CD4-positive, CD25-positive, alpha-beta regulatory T cell (primary cell): ENCODE results near the gene APMAP. TPM values are rescaled to one million over a fixed set of nuclear protein-coding genes. Genes with fewer than 3 reads are reported as not detected.

Source experiments
- ATAC-seq, 2 donors: fragments of 150-1000 bp; cut with Tn5 transposase; one replicate each; pipeline ENCODE4 v1.10.0; 2021; ENCODE audit warnings: low read depth in 2 of 2, moderate number of reproducible peaks in 2 of 2, moderate library complexity in 1 of 2
- DNase-seq, 3 donors: peaks; one replicate each; pipeline versions ENCODE4 v3.0.0 to v3.0.0-alpha.2; 2012 to 2022; ENCODE audit warnings: mixed read lengths in 1 of 3
- H3K27ac ChIP-seq: one replicate; pipeline ENCODE4 v1.7.0; 2013; ENCODE audit warnings: mild to moderate bottlenecking, low read length; ENCODE audit not compliant: insufficient read depth, poor library complexity, severe bottlenecking
- H3K27me3 ChIP-seq: one replicate; pipeline ENCODE4 v1.7.0; 2013; ENCODE audit warnings: low read length; ENCODE audit not compliant: control insufficient read depth, insufficient read depth
- H3K36me3 ChIP-seq: one replicate; pipeline ENCODE4 v1.7.0; 2013; ENCODE audit warnings: mild to moderate bottlenecking, low read length, moderate library complexity; ENCODE audit not compliant: control insufficient read depth, insufficient read depth
- H3K4me1 ChIP-seq: 2 replicates; pipeline ENCODE4 v1.7.0; 2013; ENCODE audit warnings: mild to moderate bottlenecking, low read length; ENCODE audit not compliant: insufficient read depth, control insufficient read depth, poor library complexity, severe bottlenecking
- H3K4me3 ChIP-seq: one replicate; pipeline ENCODE4 v1.7.0; 2013; ENCODE audit warnings: low read depth, mild to moderate bottlenecking, low read length, moderate library complexity
- H3K9me3 ChIP-seq, 2 experiments: 1 replicate in 1 of 2; 2 replicates in 1 of 2; pipeline ENCODE4 v1.7.0; 2013; ENCODE audit warnings: low read length in 2 of 2, mild to moderate bottlenecking in 1 of 2, moderate library complexity in 1 of 2; ENCODE audit not compliant: control insufficient read depth in 2 of 2
- H3K27ac Mint-ChIP-seq, 3 donors: one replicate each; pipeline ENCODE4 v1.8.0; 2020 to 2022; ENCODE audit warnings: mild to moderate bottlenecking in 3 of 3, mixed read lengths in 3 of 3, moderate library complexity in 2 of 3
- H3K27me3 Mint-ChIP-seq: one replicate; pipeline ENCODE4 v1.8.0; 2022; ENCODE audit warnings: mild to moderate bottlenecking, mixed read lengths
- H3K36me3 Mint-ChIP-seq: one replicate; pipeline ENCODE4 v1.8.0; 2020; ENCODE audit warnings: mixed read lengths
- H3K4me1 Mint-ChIP-seq, 4 donors: one replicate each; pipeline ENCODE4 v1.8.0; 2020 to 2022; ENCODE audit warnings: mixed read lengths in 4 of 4, mild to moderate bottlenecking in 1 of 4
- H3K4me3 Mint-ChIP-seq, 4 donors: one replicate each; pipeline ENCODE4 v1.8.0; 2020 to 2022; ENCODE audit warnings: mild to moderate bottlenecking in 4 of 4, mixed read lengths in 4 of 4, moderate library complexity in 3 of 4
- H3K9me3 Mint-ChIP-seq, 7 donors: one replicate each; pipeline ENCODE4 v1.8.0; 2020 to 2022; ENCODE audit warnings: mixed read lengths in 7 of 7, mild to moderate bottlenecking in 3 of 7, moderate library complexity in 2 of 7
- polyA plus RNA-seq, 4 donors: library from polyadenylated mRNA; unstranded; fragments of 300-500 nt; fragmentation: Illumina TruSeq; gene quantifications; one replicate each; pipeline ENCODE4 v1.2.3, GENCODE V29; 2021
- total RNA-seq: library from RNA; stranded (reverse); gene quantifications from one replicate; pipeline ENCODE4 v1.2.3, GENCODE V29; 2022

APMAP gene
- total and polyA plus RNA-seq, 5 donors from 2014 or later = 28.2 to 83.2 (median 69.2) TPM

GRCh38 chr20:24994470-24995368 is 2.2 kb upstream of the APMAP start:
- Mint-ChIP-seq H3K4me1 (peaks cover 19 to 50% (median 33%) of the 10 kb centered on the region in 4 donors), H3K9me3 (peaks cover 0 to 2% (median 0%) of the 10 kb centered on the region in 7 donors), H3K27ac (peak overlapping the region; percentile 4 to 98 (median 97)), H3K27me3 (no peaks in the 10 kb centered on the region), H3K36me3 (peaks cover 4% of the 10 kb centered on the region), H3K4me3 (peak overlapping the region; percentile 28 to 92 (median 78))
- Histone ChIP-seq H3K4me3 (no peak overlapping the region), H3K27ac (no peak overlapping the region), H3K4me1 (peaks cover 27% of the 10 kb centered on the region), H3K27me3 (no peaks in the 10 kb centered on the region), H3K9me3 (no peaks in the 10 kb centered on the region), H3K36me3 (no peaks in the 10 kb centered on the region)
- ATAC-seq = peak; percentile 35 to 38
- DNase-seq = peak; percentile 72 to 85 (median 83)

- Histone ChIP-seq H3K4me3 (no peak overlapping the region), H3K27ac (no peak overlapping the region), H3K27me3 (no peaks in the 10 kb centered on the region), H3K9me3 (no peaks in the 10 kb centered on the region), H3K4me1 (peaks cover 27% of the 10 kb centered on the region), H3K36me3 (no peaks in the 10 kb centered on the region)
- ATAC-seq (no peak), DNase-seq (no peak)
- Mint-ChIP-seq H3K36me3 (peaks cover 8% of the 10 kb centered on the region), H3K4me1 (peaks cover 19 to 53% (median 33%) of the 10 kb centered on the region in 4 donors), H3K27me3 (no peaks in the 10 kb centered on the region), H3K4me3 (peak overlapping the region; percentile 67 to 92 (median 77)), H3K9me3 (peaks cover 0 to 2% (median 0%) of the 10 kb centered on the region in 7 donors), H3K27ac (peak overlapping the region; percentile 4 to 98 (median 97))
These were observed 1.6 kb upstream of the APMAP start for GRCh38 chr20:24994186-24994465.

- peak overlapping the region; percentile 89 for H3K4me3 ChIP-seq
- H3K27me3 ChIP-seq = no peaks in the 10 kb centered on the region
- H3K9me3 ChIP-seq = no peaks in the 10 kb centered on the region
- Mint-ChIP-seq H3K36me3 (peaks cover 11% of the 10 kb centered on the region), H3K27me3 (no peaks in the 10 kb centered on the region), H3K4me3 (peak overlapping the region; percentile 92 to 99 (median 94)), H3K4me1 (peaks cover 19 to 58% (median 37%) of the 10 kb centered on the region in 4 donors), H3K9me3 (peaks cover 0 to 2% (median 0%) of the 10 kb centered on the region in 7 donors), H3K27ac (peak overlapping the region; percentile 95 to 98 (median 97))
- no peaks in the 10 kb centered on the region for H3K36me3 ChIP-seq
- no peak for ATAC-seq
- peaks cover 27% of the 10 kb centered on the region for H3K4me1 ChIP-seq
- DNase-seq = peak in 1 of 3 donors; percentile 8
- peak overlapping the region; percentile 96 for H3K27ac ChIP-seq
These were observed 1.0 kb upstream of the APMAP start for GRCh38 chr20:24993337-24994185.

GRCh38 chr20:24991897-24992486 is 559 bp downstream of the APMAP start:
- Histone ChIP-seq H3K27ac (peak overlapping the region; percentile 96), H3K9me3 (no peaks in the 10 kb centered on the region), H3K4me3 (peak overlapping the region; percentile 70), H3K4me1 (peaks cover 27% of the 10 kb centered on the region), H3K36me3 (peaks cover 4% of the 10 kb centered on the region), H3K27me3 (no peaks in the 10 kb centered on the region)
- ATAC-seq (peak in 1 of 2 donors; percentile 1), DNase-seq (peak in 1 of 3 donors; percentile 37)
- Mint-ChIP-seq H3K4me3 (peak overlapping the region; percentile 92 to 99 (median 94)), H3K9me3 (peaks cover 0 to 2% (median 0%) of the 10 kb centered on the region in 7 donors), H3K4me1 (peaks cover 26 to 74% (median 47%) of the 10 kb centered on the region in 4 donors), H3K36me3 (peaks cover 14% of the 10 kb centered on the region), H3K27me3 (no peaks in the 10 kb centered on the region), H3K27ac (peak overlapping the region; percentile 95 to 98 (median 97))

GRCh38 chr20:24990810-24991252 is 1.7 kb downstream of the APMAP start:
- peak overlapping the region; percentile 92 to 99 (median 94) for H3K4me3 Mint-ChIP-seq
- H3K27me3 Mint-ChIP-seq = no peaks in the 10 kb centered on the region
- Histone ChIP-seq H3K27ac (no peak overlapping the region), H3K36me3 (peaks cover 4% of the 10 kb centered on the region), H3K9me3 (no peaks in the 10 kb centered on the region), H3K4me3 (peak overlapping the region; percentile 70), H3K4me1 (peaks cover 31% of the 10 kb centered on the region), H3K27me3 (no peaks in the 10 kb centered on the region)
- peaks cover 14% of the 10 kb centered on the region for H3K36me3 Mint-ChIP-seq
- H3K4me1 Mint-ChIP-seq = peaks cover 26 to 84% (median 55%) of the 10 kb centered on the region in 4 donors
- peak overlapping the region in 2 of 3 donors; percentile 97 to 98 for H3K27ac Mint-ChIP-seq
- H3K9me3 Mint-ChIP-seq = peaks cover 0 to 1% (median 0%) of the 10 kb centered on the region in 7 donors
- no peak for ATAC-seq
- no peak for DNase-seq

GRCh38 chr20:24989162-24989561 is 3.4 kb downstream of the APMAP start:
- H3K36me3 ChIP-seq = peaks cover 4% of the 10 kb centered on the region
- DNase-seq (no peak), ATAC-seq (no peak)
- peak overlapping the region in 1 of 4 donors; percentile 14 for H3K4me3 Mint-ChIP-seq
- H3K27me3 ChIP-seq = no peaks in the 10 kb centered on the region
- no peaks in the 10 kb centered on the region for H3K9me3 Mint-ChIP-seq
- peaks cover 24% of the 10 kb centered on the region for H3K4me1 ChIP-seq
- no peaks in the 10 kb centered on the region for H3K9me3 ChIP-seq
- no peak overlapping the region for H3K4me3 ChIP-seq
- peaks cover 15% of the 10 kb centered on the region for H3K36me3 Mint-ChIP-seq
- no peak overlapping the region for H3K27ac Mint-ChIP-seq
- peaks cover 41 to 88% (median 62%) of the 10 kb centered on the region in 4 donors for H3K4me1 Mint-ChIP-seq
- H3K27ac ChIP-seq = no peak overlapping the region
- no peaks in the 10 kb centered on the region for H3K27me3 Mint-ChIP-seq
